Central memory CD8-positive, alpha-beta T cell (primary cell): Measurements from ENCODE around the gene STAB1.

Experiments
- ATAC-seq: fragments of 150-1000 bp; cut with Tn5 transposase; replicated peaks from 2 replicates; pipeline ENCODE4 v1.10.0; 2022; ENCODE audit warnings: mild to moderate bottlenecking, moderate FRiP score, moderate number of reproducible peaks; ENCODE audit not compliant: poor library complexity, severe bottlenecking; ENCODE audit errors: extremely low read depth
- DNase-seq, 2 donors: peaks; one replicate each; pipeline ENCODE4 v3.0.0; 2021; ENCODE audit warnings: low spot score in 2 of 2
- H3K27ac Mint-ChIP-seq: one replicate; pipeline ENCODE4 v1.8.0; 2022; ENCODE audit warnings: low read depth, mild to moderate bottlenecking, moderate library complexity, mixed read lengths
- H3K27me3 Mint-ChIP-seq: one replicate; pipeline ENCODE4 v1.8.0; 2022; ENCODE audit warnings: mixed read lengths
- H3K36me3 Mint-ChIP-seq: one replicate; pipeline ENCODE4 v1.8.0; 2022; ENCODE audit warnings: mild to moderate bottlenecking, moderate library complexity, mixed read lengths; ENCODE audit not compliant: insufficient read depth
- H3K4me1 Mint-ChIP-seq: one replicate; pipeline ENCODE4 v1.8.0; 2022; ENCODE audit warnings: mixed read lengths
- H3K4me3 Mint-ChIP-seq: one replicate; pipeline ENCODE4 v1.8.0; 2022; ENCODE audit warnings: mild to moderate bottlenecking, moderate library complexity, mixed read lengths
- H3K9me3 Mint-ChIP-seq: one replicate; pipeline ENCODE4 v1.8.0; 2022; ENCODE audit warnings: mixed read lengths

Gene STAB1

DNA sequence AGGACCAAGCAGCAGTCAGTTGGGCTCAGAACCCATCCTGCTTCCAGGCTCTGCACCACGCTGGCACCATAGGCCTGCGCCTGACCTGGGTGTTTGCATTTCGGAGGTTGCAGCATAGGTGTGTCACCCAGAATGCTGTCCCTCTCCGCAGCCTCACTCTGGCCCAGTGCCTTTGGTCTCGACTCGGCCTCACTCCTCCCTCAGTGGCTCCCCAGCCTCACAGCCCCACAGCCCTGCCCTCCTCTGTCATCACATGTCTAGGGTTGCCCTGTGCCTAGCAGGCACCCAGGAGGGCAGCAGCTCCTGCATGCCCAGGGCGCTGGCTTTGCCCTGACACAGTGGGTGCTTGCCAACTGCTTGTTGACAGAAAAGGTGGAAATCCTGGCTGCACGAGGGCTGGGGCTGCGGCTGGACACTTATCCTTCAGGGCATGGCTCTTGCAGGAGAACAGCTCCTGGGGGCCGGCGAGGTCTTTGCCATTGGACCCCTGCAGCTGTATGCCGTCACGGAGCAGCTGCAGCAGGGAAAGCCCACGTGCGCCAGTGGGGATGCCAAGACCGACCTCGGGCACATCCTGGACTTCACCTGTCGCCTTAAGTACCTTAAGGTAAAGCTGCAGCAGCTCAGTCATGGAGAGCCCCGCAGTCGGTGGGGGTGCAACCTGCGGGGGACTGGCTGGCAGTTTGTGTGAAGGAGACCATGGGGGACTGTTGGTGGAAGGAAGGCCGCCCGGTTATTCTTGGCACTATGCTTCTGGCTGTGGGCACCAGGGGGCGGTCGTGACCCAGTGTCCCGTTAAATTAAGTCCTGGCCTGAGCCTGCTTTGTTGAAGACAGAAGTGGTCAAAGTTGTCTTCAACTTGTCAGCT, 23.5 kb upstream of the STAB1 start:
- ATAC-seq: no peak

DNA sequence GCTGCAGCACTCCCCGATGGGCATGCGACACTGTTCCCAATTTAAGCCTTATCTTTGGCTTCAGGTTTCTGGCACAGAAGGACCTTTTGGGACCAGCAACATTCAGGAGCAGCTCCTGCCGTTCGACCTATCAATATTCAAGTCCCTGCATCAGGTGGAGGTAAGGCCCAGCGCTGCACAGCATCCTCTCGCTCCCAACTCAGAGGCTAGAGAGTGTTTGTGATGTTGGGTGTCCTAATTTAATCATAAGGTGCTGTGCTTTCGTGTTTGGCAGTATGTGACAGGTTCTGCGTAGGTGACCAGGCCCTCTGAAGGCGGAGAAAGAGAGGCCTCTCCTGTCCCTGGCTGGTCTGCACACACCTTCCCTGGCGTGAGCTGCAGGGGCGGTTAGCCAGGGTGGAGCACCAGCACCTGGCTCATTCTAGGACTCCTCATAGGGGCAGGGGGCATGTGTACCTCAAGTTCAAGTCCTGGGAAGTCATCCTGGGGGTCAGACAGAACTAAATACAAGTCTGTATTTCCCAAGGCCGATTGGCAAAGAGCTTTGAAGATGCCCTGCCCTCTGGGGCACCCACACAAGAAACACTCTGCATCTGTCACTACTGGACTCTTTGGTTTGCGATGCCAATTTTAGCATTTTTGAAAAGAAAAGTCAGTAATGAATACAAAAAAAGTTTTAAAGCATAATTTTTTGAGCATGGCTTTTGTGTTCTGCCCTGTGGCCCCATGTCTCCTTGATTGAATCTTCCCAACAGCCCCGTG, 22.7 kb upstream of the STAB1 start:
- no peak for ATAC-seq
- Mint-ChIP-seq H3K36me3 (peaks cover 39% of the 10 kb centered on the region), H3K4me1 (peaks cover 9% of the 10 kb centered on the region), H3K27me3 (no peaks in the 10 kb centered on the region), H3K4me3 (no peak overlapping the region), H3K9me3 (no peaks in the 10 kb centered on the region), H3K27ac (no peak overlapping the region)
- DNase-seq: no peak

More for the DNA sequence above, 23.5 kb upstream of the STAB1 start:
- H3K36me3 Mint-ChIP-seq: peaks cover 34% of the 10 kb centered on the region
- H3K27me3 Mint-ChIP-seq: no peaks in the 10 kb centered on the region
- no peaks in the 10 kb centered on the region for H3K9me3 Mint-ChIP-seq
- peaks cover 9% of the 10 kb centered on the region for H3K4me1 Mint-ChIP-seq
- no peak overlapping the region for H3K4me3 Mint-ChIP-seq
- no peak overlapping the region for H3K27ac Mint-ChIP-seq
- no peak for DNase-seq

DNA sequence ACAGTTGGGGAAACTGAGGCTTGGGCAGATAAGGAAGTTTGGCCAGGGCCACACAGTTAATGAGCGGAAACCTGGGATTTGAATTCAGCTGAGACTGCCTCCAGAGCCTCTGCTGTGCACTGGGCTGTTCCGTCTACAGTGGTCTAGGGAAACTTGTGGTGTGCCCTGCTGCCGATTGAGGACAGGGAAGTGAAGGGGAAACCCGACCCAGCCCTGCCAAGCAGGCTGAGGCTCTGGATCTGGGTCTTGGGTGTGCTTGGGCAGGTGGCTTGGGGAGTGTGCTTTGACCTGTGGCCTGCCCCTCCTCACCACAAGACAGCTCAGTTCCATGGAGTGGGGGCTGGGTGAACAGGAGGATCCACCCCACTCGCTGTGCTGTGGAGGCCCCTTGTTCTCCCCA, 22.1 kb upstream of the STAB1 start:
- Mint-ChIP-seq H3K9me3 (no peaks in the 10 kb centered on the region), H3K27ac (no peak overlapping the region), H3K4me1 (peaks cover 9% of the 10 kb centered on the region), H3K27me3 (no peaks in the 10 kb centered on the region), H3K36me3 (peaks cover 42% of the 10 kb centered on the region), H3K4me3 (no peak overlapping the region)
- ATAC-seq (no peak), DNase-seq (no peak)

DNA sequence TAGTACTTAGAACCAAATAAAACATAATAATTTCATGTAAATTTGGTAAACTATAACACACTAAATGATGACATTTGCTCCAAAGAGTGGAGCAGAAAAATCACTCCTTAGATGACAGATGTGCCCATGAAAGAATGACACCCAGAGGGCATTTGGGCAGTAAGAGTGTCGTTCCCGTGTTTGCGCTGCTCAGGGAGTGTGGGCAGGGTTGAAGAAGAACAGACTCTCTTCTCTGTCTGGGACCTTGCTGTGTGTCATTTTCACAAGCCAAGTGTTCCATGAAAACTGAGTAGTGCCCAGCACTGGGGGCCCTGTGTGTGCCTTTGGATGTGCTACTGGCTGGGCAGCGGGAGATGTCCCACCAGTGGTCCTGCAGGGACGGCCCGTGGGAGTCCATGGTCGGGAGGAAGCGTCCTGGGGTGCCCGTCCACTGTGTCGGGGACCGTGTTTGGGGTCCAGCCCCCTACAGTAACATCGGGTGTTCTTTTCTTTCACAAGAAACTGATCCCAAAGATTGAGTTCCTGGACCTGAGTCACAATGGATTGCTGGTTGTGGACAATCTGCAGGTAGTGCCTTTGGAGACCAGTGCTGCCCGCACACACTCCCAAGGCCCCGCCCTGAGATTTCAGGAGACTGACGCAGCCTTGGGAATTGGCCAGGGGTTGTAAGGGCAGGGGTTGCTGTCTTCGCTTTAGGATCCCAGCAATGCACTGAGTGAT, 17.9 kb upstream of the STAB1 start:
- H3K4me1 Mint-ChIP-seq: no peaks in the 10 kb centered on the region
- no peak overlapping the region for H3K4me3 Mint-ChIP-seq
- no peaks in the 10 kb centered on the region for H3K9me3 Mint-ChIP-seq
- DNase-seq (no peak), ATAC-seq (no peak)
- H3K27ac Mint-ChIP-seq: no peak overlapping the region
- no peaks in the 10 kb centered on the region for H3K27me3 Mint-ChIP-seq
- peaks cover 54% of the 10 kb centered on the region for H3K36me3 Mint-ChIP-seq

DNA sequence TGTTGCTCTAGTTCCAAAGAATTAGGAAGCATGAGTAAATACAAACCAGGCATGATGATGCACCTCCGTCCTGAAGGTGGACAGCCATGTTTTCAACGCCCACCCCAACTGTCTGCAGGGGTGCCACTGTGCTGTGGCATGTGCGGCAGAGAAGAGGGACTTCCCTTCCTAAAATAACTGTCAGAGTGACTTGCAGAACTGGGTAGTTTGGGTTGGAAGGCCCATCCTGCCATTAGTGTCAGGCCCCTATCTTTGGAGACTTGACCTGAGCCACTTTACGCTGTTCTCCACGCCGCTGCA, 17.4 kb upstream of the STAB1 start:
- no peaks in the 10 kb centered on the region for H3K27me3 Mint-ChIP-seq
- no peaks in the 10 kb centered on the region for H3K4me1 Mint-ChIP-seq
- no peak for ATAC-seq
- H3K36me3 Mint-ChIP-seq: peaks cover 52% of the 10 kb centered on the region
- no peak for DNase-seq
- no peak overlapping the region for H3K4me3 Mint-ChIP-seq
- H3K27ac Mint-ChIP-seq: no peak overlapping the region
- H3K9me3 Mint-ChIP-seq: no peaks in the 10 kb centered on the region

DNA sequence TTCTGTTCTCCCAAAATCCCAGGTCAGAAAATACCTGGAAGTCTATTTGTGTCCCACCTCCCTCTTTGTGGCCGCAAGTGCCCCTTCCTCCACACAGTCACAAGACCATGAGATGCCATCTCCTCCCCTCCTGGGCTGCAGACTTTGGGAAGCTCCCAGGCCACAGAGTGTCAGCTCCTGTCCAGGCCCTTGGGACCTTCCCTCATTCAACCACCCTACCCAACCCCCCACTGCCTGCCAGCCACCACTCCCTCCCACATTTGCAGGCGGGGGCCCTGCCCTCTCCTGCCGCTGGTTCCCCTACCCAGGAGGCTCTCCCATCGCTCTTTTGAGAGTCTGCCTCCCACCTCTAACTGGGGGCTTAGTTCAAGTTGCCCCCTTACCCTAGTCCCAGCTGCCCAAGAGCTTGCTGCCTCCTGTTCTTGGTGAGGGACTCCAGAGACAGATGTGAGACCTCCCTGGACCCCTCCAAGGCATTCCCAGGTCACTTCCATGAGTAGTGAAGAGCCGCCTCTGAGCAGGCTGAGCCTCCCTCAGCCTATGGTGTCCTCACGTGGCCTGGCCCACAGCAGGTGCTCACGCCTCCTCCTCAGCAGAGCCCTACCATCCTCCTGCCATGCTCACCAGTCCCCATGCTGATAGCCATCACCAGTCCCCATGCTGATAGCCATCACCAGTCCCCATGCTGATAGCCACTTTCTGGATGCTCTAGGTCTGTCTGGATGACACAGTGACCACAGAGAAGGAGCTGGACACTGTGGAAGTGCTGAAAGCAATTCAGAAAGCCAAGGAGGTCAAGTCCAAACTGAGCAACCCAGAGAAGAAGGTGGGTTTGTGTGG, 15.9 kb upstream of the STAB1 start:
- peaks cover 43% of the 10 kb centered on the region for H3K36me3 Mint-ChIP-seq
- no peak overlapping the region for H3K27ac Mint-ChIP-seq
- H3K27me3 Mint-ChIP-seq: no peaks in the 10 kb centered on the region
- no peaks in the 10 kb centered on the region for H3K4me1 Mint-ChIP-seq
- no peak for DNase-seq
- no peak for ATAC-seq
- no peak overlapping the region for H3K4me3 Mint-ChIP-seq
- no peaks in the 10 kb centered on the region for H3K9me3 Mint-ChIP-seq

DNA sequence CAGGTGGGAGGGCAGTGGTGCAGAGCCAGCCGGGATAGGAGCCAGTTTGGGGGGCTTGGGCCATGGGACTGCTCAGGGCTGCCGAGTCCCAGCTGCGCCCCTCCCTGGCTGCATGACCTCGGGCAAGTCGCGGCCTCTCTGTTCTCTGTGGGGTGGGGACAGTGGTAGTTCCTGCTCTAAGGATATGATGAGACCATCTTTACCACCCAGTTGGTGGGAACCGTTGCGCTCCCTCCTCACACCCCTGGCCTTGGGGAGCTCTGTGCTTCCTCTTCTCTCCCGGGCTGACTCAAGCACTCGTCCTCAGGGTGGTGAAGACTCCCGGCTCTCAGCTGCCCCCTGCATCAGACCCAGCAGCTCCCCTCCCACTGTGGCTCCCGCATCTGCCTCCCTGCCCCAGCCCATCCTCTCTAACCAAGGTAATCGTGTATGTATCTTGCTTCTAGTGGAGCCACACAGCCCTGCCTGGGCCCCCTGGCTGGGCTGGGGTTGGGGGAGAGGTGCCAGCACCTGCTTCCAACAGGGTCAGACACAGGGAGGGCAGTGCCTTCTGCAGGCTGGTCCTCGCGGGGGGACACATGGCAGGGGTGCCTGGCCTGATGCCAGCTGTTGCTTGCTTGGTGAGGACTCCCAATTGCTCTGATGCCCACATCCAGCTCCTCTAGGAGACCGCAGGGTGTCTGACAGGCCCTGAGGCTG, 15.1 kb upstream of the STAB1 start:
- no peaks in the 10 kb centered on the region for H3K4me1 Mint-ChIP-seq
- H3K9me3 Mint-ChIP-seq: no peaks in the 10 kb centered on the region
- ATAC-seq: no peak
- peaks cover 36% of the 10 kb centered on the region for H3K36me3 Mint-ChIP-seq
- no peak for DNase-seq
- H3K27ac Mint-ChIP-seq: no peak overlapping the region
- H3K4me3 Mint-ChIP-seq: no peak overlapping the region
- no peaks in the 10 kb centered on the region for H3K27me3 Mint-ChIP-seq

DNA sequence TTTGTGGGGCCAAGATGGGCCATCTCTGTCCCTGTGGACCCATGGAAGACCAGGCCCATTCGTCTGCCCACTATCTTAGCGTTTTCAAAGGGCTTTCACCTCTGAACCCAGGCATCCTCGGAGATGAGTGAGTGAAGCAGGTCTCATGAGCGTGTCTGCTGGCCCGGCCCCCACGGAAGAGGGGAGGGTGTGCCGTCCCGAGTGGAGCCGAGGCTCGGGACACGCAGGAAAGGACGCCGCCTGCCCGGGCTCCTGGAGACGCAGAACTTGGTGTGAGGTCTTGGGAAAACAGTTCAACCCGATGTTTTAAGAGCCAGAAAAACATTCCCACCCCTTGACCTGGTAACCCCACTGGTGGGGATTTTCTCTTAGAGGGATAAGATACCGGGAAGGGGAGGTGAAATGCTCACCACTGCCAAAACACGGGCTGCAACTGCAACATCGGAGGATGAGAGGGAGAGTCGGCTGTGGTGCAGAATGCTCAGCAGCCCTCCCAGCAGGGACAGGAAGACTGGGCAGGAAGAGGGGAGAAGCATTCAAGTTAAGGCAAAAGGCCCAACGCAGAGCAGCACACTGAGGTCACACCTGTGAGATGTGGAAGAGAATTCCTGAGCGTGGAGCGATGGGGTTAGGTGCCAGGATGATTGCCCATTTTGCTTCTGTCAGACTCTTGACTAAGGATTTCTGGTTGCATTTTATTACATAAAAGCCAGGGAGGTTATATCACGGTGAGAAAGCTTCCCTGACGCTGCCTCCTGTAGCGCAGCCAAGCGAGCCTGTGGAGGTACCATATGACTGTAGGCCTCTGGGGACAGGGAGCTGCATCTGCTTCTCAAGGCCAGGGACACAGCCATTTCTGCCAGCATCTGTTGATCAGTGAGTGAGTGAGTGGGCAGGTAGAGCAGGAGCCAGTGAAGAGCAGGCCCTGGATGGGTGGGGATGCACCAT, 14.1 kb upstream of the STAB1 start:
- Mint-ChIP-seq H3K27ac (peak overlapping the region; percentile 18), H3K4me1 (no peaks in the 10 kb centered on the region), H3K9me3 (no peaks in the 10 kb centered on the region), H3K36me3 (peaks cover 38% of the 10 kb centered on the region), H3K27me3 (no peaks in the 10 kb centered on the region), H3K4me3 (no peak overlapping the region)
- DNase-seq (no peak), ATAC-seq (no peak)

DNA sequence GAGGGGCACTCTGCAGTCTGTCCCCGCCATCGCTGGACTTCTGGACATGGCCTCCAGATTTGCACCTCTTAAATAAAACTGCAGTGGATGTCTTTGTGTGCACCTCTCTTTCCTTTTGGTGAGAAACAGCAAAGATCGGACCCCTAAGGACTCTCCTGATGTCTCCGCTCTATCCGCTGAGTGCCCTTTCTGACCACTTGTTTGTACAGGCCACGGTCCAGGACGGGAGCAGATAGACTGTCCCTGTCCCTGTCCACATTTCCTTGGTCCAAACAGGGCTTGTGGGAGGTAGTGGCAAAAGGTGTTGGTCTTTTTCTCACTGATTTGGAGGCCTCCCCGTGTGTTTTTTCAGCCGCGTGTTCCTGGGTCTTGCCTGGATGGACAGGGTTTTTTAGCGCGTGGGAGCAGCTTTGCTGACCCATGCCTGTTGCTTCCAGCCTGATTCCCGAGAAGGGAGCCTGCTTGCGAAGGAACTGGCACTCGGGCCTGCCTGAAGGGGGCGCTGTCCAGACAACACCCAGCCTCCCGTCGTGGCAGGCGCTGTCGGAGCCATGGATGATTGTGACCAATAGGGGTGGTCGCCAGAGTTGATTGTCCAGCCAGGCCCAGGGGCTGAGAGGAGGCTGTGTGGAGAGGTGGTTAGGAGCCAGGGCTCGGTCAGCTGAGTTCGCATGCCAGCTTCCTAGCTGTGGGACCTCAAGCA, 13.2 kb upstream of the STAB1 start:
- ATAC-seq (no peak), DNase-seq (no peak)
- Mint-ChIP-seq H3K9me3 (no peaks in the 10 kb centered on the region), H3K4me3 (no peak overlapping the region), H3K36me3 (peaks cover 38% of the 10 kb centered on the region), H3K4me1 (no peaks in the 10 kb centered on the region), H3K27ac (no peak overlapping the region), H3K27me3 (no peaks in the 10 kb centered on the region)

DNA sequence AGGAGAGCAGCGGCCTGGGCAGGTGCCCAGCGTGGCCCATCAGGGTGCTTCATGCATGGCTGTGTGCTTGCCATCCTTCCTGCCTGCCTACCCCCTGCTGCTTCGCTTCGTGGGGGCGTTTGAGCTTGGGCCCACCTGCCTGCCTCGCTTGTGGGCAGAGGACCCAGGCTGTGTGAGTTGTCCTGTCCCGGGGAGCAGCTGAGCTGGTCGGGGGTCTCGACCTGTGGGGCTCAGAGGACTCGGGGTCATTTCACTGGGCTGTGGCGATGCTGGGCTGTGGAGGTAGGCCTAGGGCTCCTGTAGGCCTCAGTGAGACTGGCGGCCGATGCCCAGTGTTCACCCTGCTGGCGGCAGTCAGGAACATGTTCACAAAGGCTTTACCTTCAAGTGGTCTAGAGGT, 12.1 kb upstream of the STAB1 start:
- no peak for DNase-seq
- Mint-ChIP-seq H3K4me3 (no peak overlapping the region), H3K4me1 (no peaks in the 10 kb centered on the region), H3K36me3 (peaks cover 35% of the 10 kb centered on the region), H3K9me3 (no peaks in the 10 kb centered on the region), H3K27me3 (no peaks in the 10 kb centered on the region), H3K27ac (no peak overlapping the region)
- ATAC-seq: no peak
